Peyer's patch (tissue), 4 donors: Measurements from ENCODE around the gene C22orf31. TPM values are rescaled to one million over a fixed set of nuclear protein-coding genes. Genes with fewer than 3 reads are reported as not detected.
A peak's percentile ranks its signal among the peaks of the same experiment; 100 is the strongest.

Source experiments
- DNase-seq, 3 donors: peaks; one replicate each; pipeline ENCODE4 v3.0.0-alpha.2; 2017 to 2019
- H3K27ac ChIP-seq, 4 donors: fragments of 200-600 bp; sonication (generic); one replicate each; pipeline ENCODE4 v1.5.1; 2016 to 2019
- H3K27me3 ChIP-seq, 2 donors: fragments of 200-600 bp; sonication (generic); one replicate each; pipeline ENCODE4 v1.5.1; 2019
- H3K36me3 ChIP-seq, 3 donors: fragments of 200-600 bp; sonication (generic); one replicate each; pipeline ENCODE4 v1.5.1; 2016 to 2019
- H3K4me1 ChIP-seq, 4 donors: fragments of 200-600 bp; sonication (generic); one replicate each; pipeline ENCODE4 v1.5.1; 2016 to 2019
- H3K4me3 ChIP-seq, 4 donors: fragments of 200-600 bp; sonication (generic); 1 replicate in 3 of 4; 2 replicates in 1 of 4; pipeline ENCODE4 v1.5.1; 2016 to 2019; ENCODE audit warnings: mild to moderate bottlenecking in 1 of 4
- H3K9me3 ChIP-seq, 4 donors: fragments of 200-600 bp; sonication (generic); one replicate each; pipeline ENCODE4 v1.5.1; 2016 to 2019; ENCODE audit warnings: mild to moderate bottlenecking in 1 of 4
- CTCF ChIP-seq, 6 experiments: fragments of 450-650 bp in 4 of 6; fragments of 200-600 bp in 2 of 6; sonication (generic) in 1 of 6; IDR thresholded peaks; one replicate each; pipeline ENCODE4 v1.5.1; 2017 to 2019; ENCODE audit warnings: antibody characterized with exemption in 6 of 6, mild to moderate bottlenecking in 3 of 6, moderate library complexity in 1 of 6
- POLR2A ChIP-seq, 2 donors: fragments of 450-650 bp; IDR thresholded peaks; one replicate each; pipeline ENCODE4 v1.5.1; 2017; ENCODE audit warnings: antibody characterized with exemption in 2 of 2, mild to moderate bottlenecking in 2 of 2, moderate library complexity in 2 of 2
- total RNA-seq, 4 donors: library from RNA; depleted of rRNA; stranded (reverse); fragments of >200 nt; gene quantifications; one replicate each; pipeline ENCODE4 v1.1.0, GENCODE V29; 2016

C22orf31 gene
- total RNA-seq, 4 donors from 2014 or later, result not detected

- Histone ChIP-seq H3K4me3 (no peak overlapping the region), H3K36me3 (no peaks in the 10 kb centered on the region), H3K4me1 (peaks cover 0 to 13% (median 0%) of the 10 kb centered on the region in 4 donors), H3K9me3 (no peaks in the 10 kb centered on the region), H3K27ac (peak overlapping the region in 2 of 4 donors; percentile 31 to 55), H3K27me3 (no peaks in the 10 kb centered on the region)
- DNase-seq, result no peak
- TF ChIP-seq CTCF (IDR thresholded peaks at IDR 0.05) (no peak), POLR2A (IDR thresholded peaks at IDR 0.05) (no peak)
These were observed 32.1 kb upstream of the C22orf31 start for GRCh38 chr22:29093501-29094300.

GRCh38 chr22:29093030-29093429, 31.4 kb upstream of the C22orf31 start:
- Histone ChIP-seq H3K27ac (peak overlapping the region in 2 of 4 donors; percentile 31 to 55), H3K36me3 (no peaks in the 10 kb centered on the region), H3K4me1 (peaks cover 0 to 13% (median 0%) of the 10 kb centered on the region in 4 donors), H3K4me3 (no peak overlapping the region), H3K9me3 (no peaks in the 10 kb centered on the region), H3K27me3 (no peaks in the 10 kb centered on the region)
- DNase-seq, result no peak
- TF ChIP-seq CTCF (IDR thresholded peaks at IDR 0.05) (no peak), POLR2A (IDR thresholded peaks at IDR 0.05) (no peak)

- no peak overlapping the region for H3K27ac ChIP-seq
- no peak for DNase-seq
These were observed 30.6 kb upstream of the C22orf31 start for GRCh38 chr22:29092243-29092642.

GRCh38 chr22:29090039-29090438, 28.4 kb upstream of the C22orf31 start:
- no peaks in the 10 kb centered on the region for H3K9me3 ChIP-seq
- H3K27ac ChIP-seq, result no peak overlapping the region
- DNase-seq, result no peak
- peaks cover 0 to 13% (median 0%) of the 10 kb centered on the region in 4 donors for H3K4me1 ChIP-seq
- TF ChIP-seq CTCF (IDR thresholded peaks at IDR 0.05) (no peak), POLR2A (IDR thresholded peaks at IDR 0.05) (no peak)
- no peak overlapping the region for H3K4me3 ChIP-seq
- no peaks in the 10 kb centered on the region for H3K27me3 ChIP-seq
- H3K36me3 ChIP-seq, result no peaks in the 10 kb centered on the region

More at GRCh38 chr22:29092243-29092642, 30.6 kb upstream of the C22orf31 start:
- Histone ChIP-seq H3K9me3 (no peaks in the 10 kb centered on the region), H3K4me3 (no peak overlapping the region), H3K4me1 (peaks cover 0 to 13% (median 0%) of the 10 kb centered on the region in 4 donors), H3K36me3 (no peaks in the 10 kb centered on the region), H3K27me3 (no peaks in the 10 kb centered on the region)
- TF ChIP-seq CTCF (IDR thresholded peaks at IDR 0.05), result no peak
- TF ChIP-seq POLR2A (IDR thresholded peaks at IDR 0.05), result no peak

DNA sequence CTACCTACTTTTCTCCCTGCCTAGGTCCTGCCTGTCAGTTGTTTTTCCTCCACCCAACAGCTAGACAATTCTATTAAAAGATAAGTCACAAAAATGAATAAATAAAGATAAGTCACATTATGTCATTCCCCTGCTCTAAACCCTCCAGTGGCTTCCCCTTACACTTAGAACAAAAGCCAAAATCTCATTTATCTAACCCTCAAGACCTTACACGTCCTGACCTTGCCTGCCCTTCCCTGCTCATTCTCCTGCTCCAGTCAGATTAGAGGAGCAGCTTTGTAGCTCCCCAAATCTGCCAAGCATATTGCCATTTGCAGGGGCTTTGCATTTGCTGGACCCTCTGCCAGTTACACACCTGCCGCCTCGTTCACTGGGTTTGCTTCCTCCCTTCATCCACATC, 27.9 kb upstream of the C22orf31 start:
- no peaks in the 10 kb centered on the region for H3K9me3 ChIP-seq
- H3K4me3 ChIP-seq, result no peak overlapping the region
- TF ChIP-seq POLR2A (IDR thresholded peaks at IDR 0.05), result no peak
- no peak for TF ChIP-seq CTCF (IDR thresholded peaks at IDR 0.05)
- peaks cover 0 to 13% (median 0%) of the 10 kb centered on the region in 4 donors for H3K4me1 ChIP-seq
- DNase-seq, result no peak
- no peaks in the 10 kb centered on the region for H3K27me3 ChIP-seq
- H3K27ac ChIP-seq, result no peak overlapping the region
- H3K36me3 ChIP-seq, result no peaks in the 10 kb centered on the region
